Activated CD8-positive, alpha-beta T cell treated with anti-CD3 and anti-CD28 coated beads for 36 hours (primary cell): ENCODE data around the gene MEIKIN. TPM values are rescaled to one million over a fixed set of nuclear protein-coding genes. Genes with fewer than 3 reads are reported as not detected.

Experiments used
- ATAC-seq: fragments of 200-7000 bp; cut with Tn5 transposase; one replicate; pipeline ENCODE4 v1.10.0; 2021; ENCODE audit warnings: mild to moderate bottlenecking, moderate library complexity
- CTCF ChIA-PET: fragments of 350-600 bp; sonication (Branson Sonifier 250); formaldehyde crosslinking; loops from one replicate; lab custom pipeline; 2021; ENCODE audit warnings: antibody characterized with exemption; lab: Charles Lee
- POLR2A ChIA-PET: fragments of 350-600 bp; sonication (Branson Sonifier 250); formaldehyde crosslinking; loops from one replicate; lab custom pipeline; 2021; ENCODE audit warnings: antibody characterized with exemption; lab: Charles Lee
- DNase-seq: peaks from one replicate; pipeline ENCODE4 v3.0.0-alpha.2; 2020
- H3K27ac Mint-ChIP-seq: one replicate; pipeline ENCODE4 v1.8.0; 2021; ENCODE audit warnings: mild to moderate bottlenecking, mixed read lengths
- H3K27me3 Mint-ChIP-seq: one replicate; pipeline ENCODE4 v1.8.0; 2021; ENCODE audit warnings: mixed read lengths
- H3K36me3 Mint-ChIP-seq: one replicate; pipeline ENCODE4 v1.8.0; 2021; ENCODE audit warnings: low read depth, mixed read lengths
- H3K4me1 Mint-ChIP-seq: one replicate; pipeline ENCODE4 v1.8.0; 2021; ENCODE audit warnings: low read depth, mixed read lengths
- H3K4me3 Mint-ChIP-seq: one replicate; pipeline ENCODE4 v1.8.0; 2021; ENCODE audit warnings: mild to moderate bottlenecking, moderate library complexity, mixed read lengths
- H3K9me3 Mint-ChIP-seq: one replicate; pipeline ENCODE4 v1.8.0; 2021; ENCODE audit warnings: mixed read lengths
- intact Hi-C: fragments of 100-400 bp; cut with micrococcal nuclease; formaldehyde crosslinking; loops from one replicate; pipeline ENCODE4 v1.10.0; 2022
- total RNA-seq, 2 experiments: library from RNA; stranded (reverse); gene quantifications; one replicate each; pipeline ENCODE4 v1.2.3, GENCODE V29; 2021
- TF ChIP-seq, protein P1 (sequence below): fragments of 200-600 bp; IDR thresholded peaks from one replicate; pipeline ENCODE4 v1.8.0; 2022; ENCODE audit warnings: antibody characterized with exemption, mild to moderate bottlenecking

MEIKIN gene
- total RNA-seq, 2 experiments from 2014 or later = not detected

DNA sequence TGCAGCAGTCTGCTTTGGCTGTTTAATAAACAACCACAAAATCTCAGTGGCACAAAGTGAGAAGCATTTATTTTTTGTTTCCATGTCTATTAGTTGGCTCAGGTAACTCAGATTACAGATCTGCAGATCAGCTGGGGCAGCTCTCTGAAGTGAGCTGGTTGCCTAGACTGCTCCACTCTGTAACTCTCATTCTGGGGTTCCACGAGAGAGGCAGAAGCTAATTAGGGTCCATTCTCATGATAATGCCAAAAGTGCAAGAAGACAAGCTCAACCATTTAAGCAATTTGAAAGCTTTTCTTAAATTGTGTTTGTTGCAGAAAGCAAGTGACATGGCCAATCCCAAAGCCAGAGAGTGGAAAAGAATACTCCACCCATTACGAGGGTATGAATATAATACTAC lies 13.2 kb downstream of the MEIKIN start:
- H3K9me3 Mint-ChIP-seq = peaks cover 23% of the 10 kb centered on the region
- intact Hi-C loops = no loop called here
- H3K4me1 Mint-ChIP-seq = peaks cover 7% of the 10 kb centered on the region
- ChIA-PET CTCF (no interaction called here), POLR2A (no interaction called here)
- ATAC-seq (no peak), DNase-seq (no peak)
- no peaks in the 10 kb centered on the region for H3K36me3 Mint-ChIP-seq
- TF ChIP-seq, protein P1, sequence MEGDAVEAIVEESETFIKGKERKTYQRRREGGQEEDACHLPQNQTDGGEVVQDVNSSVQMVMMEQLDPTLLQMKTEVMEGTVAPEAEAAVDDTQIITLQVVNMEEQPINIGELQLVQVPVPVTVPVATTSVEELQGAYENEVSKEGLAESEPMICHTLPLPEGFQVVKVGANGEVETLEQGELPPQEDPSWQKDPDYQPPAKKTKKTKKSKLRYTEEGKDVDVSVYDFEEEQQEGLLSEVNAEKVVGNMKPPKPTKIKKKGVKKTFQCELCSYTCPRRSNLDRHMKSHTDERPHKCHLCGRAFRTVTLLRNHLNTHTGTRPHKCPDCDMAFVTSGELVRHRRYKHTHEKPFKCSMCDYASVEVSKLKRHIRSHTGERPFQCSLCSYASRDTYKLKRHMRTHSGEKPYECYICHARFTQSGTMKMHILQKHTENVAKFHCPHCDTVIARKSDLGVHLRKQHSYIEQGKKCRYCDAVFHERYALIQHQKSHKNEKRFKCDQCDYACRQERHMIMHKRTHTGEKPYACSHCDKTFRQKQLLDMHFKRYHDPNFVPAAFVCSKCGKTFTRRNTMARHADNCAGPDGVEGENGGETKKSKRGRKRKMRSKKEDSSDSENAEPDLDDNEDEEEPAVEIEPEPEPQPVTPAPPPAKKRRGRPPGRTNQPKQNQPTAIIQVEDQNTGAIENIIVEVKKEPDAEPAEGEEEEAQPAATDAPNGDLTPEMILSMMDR = no peak
- no peak overlapping the region for H3K4me3 Mint-ChIP-seq
- H3K27ac Mint-ChIP-seq = no peak overlapping the region
- H3K27me3 Mint-ChIP-seq = no peaks in the 10 kb centered on the region

DNA sequence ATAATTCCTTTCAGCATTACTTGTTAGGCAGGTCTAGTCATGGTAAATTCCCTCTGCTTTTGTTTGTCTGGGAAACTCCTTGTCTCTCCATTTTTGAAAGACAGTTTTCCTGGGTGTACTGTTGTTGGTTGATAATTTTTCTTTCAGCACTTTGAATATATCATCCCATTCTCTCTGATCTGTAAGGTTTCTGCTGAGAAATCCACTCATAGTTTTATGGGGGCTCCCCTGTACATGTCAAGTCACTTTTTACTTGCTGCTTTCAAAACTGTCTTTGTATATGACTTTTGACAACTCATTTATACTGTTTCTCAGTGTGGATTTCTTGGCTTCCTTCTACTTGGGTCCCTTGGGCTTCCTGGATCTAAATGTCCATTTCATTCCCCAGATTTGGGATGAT lies 16.5 kb downstream of the MEIKIN start:
- Mint-ChIP-seq H3K9me3 (peaks cover 31% of the 10 kb centered on the region), H3K27ac (no peak overlapping the region), H3K4me1 (no peaks in the 10 kb centered on the region), H3K4me3 (no peak overlapping the region), H3K27me3 (no peaks in the 10 kb centered on the region), H3K36me3 (no peaks in the 10 kb centered on the region)
- POLR2A ChIA-PET = no interaction called here
- DNase-seq (no peak), ATAC-seq (no peak)
- CTCF ChIA-PET = no interaction called here
- TF ChIP-seq, protein P1 = no peak
- intact Hi-C loops = no loop called here

DNA sequence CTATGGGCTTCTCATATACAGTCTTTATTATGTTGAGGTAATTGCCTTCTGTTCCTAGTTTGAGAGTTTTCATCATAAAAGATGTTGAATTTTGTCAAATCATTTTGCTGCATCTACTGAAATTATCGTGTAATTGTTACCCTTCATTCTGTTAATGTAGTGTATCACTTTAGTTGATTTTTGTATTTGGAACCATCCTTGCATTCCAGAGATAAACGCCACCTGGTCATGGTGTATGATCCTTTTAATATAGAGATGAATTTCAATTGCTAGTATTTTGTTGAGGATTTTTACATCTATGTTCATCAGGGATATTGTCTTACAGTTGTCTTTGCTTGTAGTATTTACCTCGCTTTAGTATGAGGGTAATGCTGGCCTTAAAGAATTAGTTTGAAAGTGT lies 19.3 kb downstream of the MEIKIN start:
- intact Hi-C loops = no loop called here
- H3K4me1 Mint-ChIP-seq = no peaks in the 10 kb centered on the region

DNA sequence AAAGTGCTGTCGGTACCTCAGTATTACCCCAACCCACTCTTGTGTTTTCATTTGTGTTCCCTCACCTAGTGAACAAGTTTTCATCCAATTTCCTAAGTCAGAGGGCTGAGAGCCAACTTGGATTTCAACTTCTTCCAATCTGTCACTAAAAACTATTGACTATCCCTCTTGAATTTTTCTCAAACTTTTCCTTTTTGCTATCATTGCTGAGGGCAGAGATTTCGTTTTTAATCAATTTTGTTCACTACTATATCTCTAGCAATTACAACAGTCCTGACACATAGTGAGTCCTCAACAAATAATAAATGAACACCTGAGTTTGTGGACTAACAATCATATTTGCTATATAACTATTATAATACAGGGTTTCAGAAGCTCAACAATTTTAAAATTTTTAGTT lies 29.0 kb downstream of the MEIKIN start:
- intact Hi-C loops = no loop called here
- no peak overlapping the region for H3K4me3 Mint-ChIP-seq
- H3K36me3 Mint-ChIP-seq = no peaks in the 10 kb centered on the region
- DNase-seq (no peak), ATAC-seq (no peak)
- H3K27ac Mint-ChIP-seq = no peak overlapping the region
- H3K9me3 Mint-ChIP-seq = no peaks in the 10 kb centered on the region
- TF ChIP-seq, protein P1 = no peak
- H3K27me3 Mint-ChIP-seq = no peaks in the 10 kb centered on the region
- POLR2A ChIA-PET = no interaction called here
- no peaks in the 10 kb centered on the region for H3K4me1 Mint-ChIP-seq
- CTCF ChIA-PET = no interaction called here

More for the DNA sequence above, 19.3 kb downstream of the MEIKIN start:
- Mint-ChIP-seq H3K4me3 (no peak overlapping the region), H3K9me3 (peaks cover 31% of the 10 kb centered on the region), H3K36me3 (no peaks in the 10 kb centered on the region), H3K27me3 (no peaks in the 10 kb centered on the region), H3K27ac (no peak overlapping the region)
- TF ChIP-seq, protein P1 = no peak
- ChIA-PET CTCF (no interaction called here), POLR2A (no interaction called here)
- no peak for ATAC-seq
- DNase-seq = no peak

DNA sequence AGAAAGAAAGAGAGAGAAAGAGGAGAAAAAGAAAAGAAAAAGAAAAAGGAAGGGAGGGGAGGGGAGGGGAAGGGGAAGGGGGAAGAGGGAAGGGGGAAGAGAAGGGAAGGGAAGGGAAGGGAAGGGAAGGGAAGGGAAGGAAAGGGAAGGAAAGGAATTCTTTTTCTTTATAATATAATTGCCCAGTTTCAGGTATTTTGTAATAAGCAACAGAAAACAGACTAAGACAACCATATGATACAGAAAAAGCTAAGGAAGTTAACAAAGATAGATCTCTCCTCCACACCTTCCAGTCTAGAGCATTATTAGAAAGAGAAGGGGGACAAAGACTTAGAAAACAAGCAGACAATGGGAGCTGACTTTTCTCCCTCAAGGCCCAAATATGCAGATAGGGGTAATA lies 31.0 kb downstream of the MEIKIN start:
- Mint-ChIP-seq H3K4me1 (no peaks in the 10 kb centered on the region), H3K27ac (no peak overlapping the region), H3K36me3 (no peaks in the 10 kb centered on the region), H3K4me3 (no peak overlapping the region), H3K9me3 (peaks cover 4% of the 10 kb centered on the region), H3K27me3 (no peaks in the 10 kb centered on the region)
- ATAC-seq (no peak), DNase-seq (no peak)
- ChIA-PET POLR2A (interaction anchor here (0.9 kb wide), 1 partner anchor 117 kb away, joined by 3 read pairs; no protein-coding TSS in a partner anchor), CTCF (no interaction called here)
- intact Hi-C loops = no loop called here
- TF ChIP-seq, protein P1 = no peak
